ENCODE measurements around the gene ERBB3.

Gene ERBB3

DNA sequence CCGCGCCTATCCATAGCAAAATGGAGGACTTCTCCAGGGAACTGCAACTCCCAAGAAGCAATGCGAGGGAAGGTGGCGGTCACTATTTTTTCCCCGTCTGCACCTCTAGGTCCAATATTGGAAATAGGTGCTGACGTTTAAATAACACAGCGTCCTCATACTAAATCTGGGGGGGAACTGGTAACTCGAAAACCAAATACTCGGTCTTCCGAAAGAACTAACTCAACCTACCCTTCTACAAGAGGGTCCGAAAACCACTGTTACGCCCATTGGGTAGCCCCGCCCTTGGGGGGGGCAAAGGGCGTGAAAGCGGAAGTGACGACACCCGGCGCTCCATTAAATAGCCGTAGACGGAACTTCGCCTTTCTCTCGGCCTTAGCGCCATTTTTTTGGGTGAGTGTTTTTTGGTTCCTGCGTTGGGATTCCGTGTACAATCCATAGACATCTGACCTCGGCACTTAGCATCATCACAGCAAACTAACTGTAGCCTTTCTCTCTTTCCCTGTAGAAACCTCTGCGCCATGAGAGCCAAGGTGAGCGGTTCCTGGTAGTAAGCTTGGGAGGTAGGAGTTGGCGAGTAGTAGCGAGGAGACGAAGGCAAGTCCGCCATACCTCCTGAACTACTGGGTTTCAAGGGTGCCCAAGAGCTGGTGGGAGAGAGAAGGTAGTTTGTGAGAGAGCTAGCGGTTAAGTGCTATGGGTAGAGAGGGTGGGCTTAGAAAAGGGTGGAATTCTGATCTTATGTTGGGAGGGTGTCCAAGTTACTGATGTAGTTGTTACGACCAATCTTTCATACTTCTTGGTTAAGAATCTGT lies 36.5 kb downstream of the ERBB3 start, which contains the start of gene RPL41 (continued):
- TF ChIP-seq, protein P1, sequence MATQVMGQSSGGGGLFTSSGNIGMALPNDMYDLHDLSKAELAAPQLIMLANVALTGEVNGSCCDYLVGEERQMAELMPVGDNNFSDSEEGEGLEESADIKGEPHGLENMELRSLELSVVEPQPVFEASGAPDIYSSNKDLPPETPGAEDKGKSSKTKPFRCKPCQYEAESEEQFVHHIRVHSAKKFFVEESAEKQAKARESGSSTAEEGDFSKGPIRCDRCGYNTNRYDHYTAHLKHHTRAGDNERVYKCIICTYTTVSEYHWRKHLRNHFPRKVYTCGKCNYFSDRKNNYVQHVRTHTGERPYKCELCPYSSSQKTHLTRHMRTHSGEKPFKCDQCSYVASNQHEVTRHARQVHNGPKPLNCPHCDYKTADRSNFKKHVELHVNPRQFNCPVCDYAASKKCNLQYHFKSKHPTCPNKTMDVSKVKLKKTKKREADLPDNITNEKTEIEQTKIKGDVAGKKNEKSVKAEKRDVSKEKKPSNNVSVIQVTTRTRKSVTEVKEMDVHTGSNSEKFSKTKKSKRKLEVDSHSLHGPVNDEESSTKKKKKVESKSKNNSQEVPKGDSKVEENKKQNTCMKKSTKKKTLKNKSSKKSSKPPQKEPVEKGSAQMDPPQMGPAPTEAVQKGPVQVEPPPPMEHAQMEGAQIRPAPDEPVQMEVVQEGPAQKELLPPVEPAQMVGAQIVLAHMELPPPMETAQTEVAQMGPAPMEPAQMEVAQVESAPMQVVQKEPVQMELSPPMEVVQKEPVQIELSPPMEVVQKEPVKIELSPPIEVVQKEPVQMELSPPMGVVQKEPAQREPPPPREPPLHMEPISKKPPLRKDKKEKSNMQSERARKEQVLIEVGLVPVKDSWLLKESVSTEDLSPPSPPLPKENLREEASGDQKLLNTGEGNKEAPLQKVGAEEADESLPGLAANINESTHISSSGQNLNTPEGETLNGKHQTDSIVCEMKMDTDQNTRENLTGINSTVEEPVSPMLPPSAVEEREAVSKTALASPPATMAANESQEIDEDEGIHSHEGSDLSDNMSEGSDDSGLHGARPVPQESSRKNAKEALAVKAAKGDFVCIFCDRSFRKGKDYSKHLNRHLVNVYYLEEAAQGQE (tag by site-specific recombination; IDR thresholded peaks at IDR 0.05) = peak; percentile 59; the same call in 1 of the 2 replicates
- no peak for TF ChIP-seq MEIS1 (CRISPR knock-in tag; IDR thresholded peaks at IDR 0.05; ENCODE audit: borderline replicate concordance)
- TF ChIP-seq ZNF561 (tag by site-specific recombination; IDR thresholded peaks at IDR 0.05; ENCODE audit: borderline replicate concordance) = no peak; the same call in 1 of the 2 replicates
- peak; percentile 98 for TF ChIP-seq ZNF335 (tag by site-specific recombination; conservative IDR thresholded peaks at IDR 0.05)
- TF ChIP-seq ZNF791 (tag by site-specific recombination; IDR thresholded peaks at IDR 0.05) = no peak
- no peak for TF ChIP-seq SALL2 (tag by site-specific recombination; IDR thresholded peaks at IDR 0.05; ENCODE audit: borderline replicate concordance)
- TF ChIP-seq ZNF677 (tag by site-specific recombination; IDR thresholded peaks at IDR 0.05) = no peak
- TF ChIP-seq ZNF302 (tag by site-specific recombination; IDR thresholded peaks at IDR 0.05; ENCODE audit: low read depth) = no peak
- TF ChIP-seq, protein P2, sequence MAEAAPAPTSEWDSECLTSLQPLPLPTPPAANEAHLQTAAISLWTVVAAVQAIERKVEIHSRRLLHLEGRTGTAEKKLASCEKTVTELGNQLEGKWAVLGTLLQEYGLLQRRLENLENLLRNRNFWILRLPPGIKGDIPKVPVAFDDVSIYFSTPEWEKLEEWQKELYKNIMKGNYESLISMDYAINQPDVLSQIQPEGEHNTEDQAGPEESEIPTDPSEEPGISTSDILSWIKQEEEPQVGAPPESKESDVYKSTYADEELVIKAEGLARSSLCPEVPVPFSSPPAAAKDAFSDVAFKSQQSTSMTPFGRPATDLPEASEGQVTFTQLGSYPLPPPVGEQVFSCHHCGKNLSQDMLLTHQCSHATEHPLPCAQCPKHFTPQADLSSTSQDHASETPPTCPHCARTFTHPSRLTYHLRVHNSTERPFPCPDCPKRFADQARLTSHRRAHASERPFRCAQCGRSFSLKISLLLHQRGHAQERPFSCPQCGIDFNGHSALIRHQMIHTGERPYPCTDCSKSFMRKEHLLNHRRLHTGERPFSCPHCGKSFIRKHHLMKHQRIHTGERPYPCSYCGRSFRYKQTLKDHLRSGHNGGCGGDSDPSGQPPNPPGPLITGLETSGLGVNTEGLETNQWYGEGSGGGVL (tag by site-specific recombination; IDR thresholded peaks at IDR 0.05) = peak; percentile 41; the same call in 1 of the 2 replicates
- TF ChIP-seq ZNF157 (tag by site-specific recombination; IDR thresholded peaks at IDR 0.05) = no peak
- TF ChIP-seq ZNF292 (tag by site-specific recombination; IDR thresholded peaks at IDR 0.05; ENCODE audit: borderline replicate concordance, low read depth) = no peak
- no peak for TF ChIP-seq ZNF621 (tag by site-specific recombination; IDR thresholded peaks at IDR 0.05)
- TF ChIP-seq, protein P3, sequence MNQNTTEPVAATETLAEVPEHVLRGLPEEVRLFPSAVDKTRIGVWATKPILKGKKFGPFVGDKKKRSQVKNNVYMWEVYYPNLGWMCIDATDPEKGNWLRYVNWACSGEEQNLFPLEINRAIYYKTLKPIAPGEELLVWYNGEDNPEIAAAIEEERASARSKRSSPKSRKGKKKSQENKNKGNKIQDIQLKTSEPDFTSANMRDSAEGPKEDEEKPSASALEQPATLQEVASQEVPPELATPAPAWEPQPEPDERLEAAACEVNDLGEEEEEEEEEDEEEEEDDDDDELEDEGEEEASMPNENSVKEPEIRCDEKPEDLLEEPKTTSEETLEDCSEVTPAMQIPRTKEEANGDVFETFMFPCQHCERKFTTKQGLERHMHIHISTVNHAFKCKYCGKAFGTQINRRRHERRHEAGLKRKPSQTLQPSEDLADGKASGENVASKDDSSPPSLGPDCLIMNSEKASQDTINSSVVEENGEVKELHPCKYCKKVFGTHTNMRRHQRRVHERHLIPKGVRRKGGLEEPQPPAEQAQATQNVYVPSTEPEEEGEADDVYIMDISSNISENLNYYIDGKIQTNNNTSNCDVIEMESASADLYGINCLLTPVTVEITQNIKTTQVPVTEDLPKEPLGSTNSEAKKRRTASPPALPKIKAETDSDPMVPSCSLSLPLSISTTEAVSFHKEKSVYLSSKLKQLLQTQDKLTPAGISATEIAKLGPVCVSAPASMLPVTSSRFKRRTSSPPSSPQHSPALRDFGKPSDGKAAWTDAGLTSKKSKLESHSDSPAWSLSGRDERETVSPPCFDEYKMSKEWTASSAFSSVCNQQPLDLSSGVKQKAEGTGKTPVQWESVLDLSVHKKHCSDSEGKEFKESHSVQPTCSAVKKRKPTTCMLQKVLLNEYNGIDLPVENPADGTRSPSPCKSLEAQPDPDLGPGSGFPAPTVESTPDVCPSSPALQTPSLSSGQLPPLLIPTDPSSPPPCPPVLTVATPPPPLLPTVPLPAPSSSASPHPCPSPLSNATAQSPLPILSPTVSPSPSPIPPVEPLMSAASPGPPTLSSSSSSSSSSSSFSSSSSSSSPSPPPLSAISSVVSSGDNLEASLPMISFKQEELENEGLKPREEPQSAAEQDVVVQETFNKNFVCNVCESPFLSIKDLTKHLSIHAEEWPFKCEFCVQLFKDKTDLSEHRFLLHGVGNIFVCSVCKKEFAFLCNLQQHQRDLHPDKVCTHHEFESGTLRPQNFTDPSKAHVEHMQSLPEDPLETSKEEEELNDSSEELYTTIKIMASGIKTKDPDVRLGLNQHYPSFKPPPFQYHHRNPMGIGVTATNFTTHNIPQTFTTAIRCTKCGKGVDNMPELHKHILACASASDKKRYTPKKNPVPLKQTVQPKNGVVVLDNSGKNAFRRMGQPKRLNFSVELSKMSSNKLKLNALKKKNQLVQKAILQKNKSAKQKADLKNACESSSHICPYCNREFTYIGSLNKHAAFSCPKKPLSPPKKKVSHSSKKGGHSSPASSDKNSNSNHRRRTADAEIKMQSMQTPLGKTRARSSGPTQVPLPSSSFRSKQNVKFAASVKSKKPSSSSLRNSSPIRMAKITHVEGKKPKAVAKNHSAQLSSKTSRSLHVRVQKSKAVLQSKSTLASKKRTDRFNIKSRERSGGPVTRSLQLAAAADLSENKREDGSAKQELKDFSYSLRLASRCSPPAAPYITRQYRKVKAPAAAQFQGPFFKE (tag by site-specific recombination; IDR thresholded peaks at IDR 0.05; ENCODE audit: borderline replicate concordance) = no peak
- TF ChIP-seq ZNF600 (tag by site-specific recombination; IDR thresholded peaks at IDR 0.05) = peak; percentile 11; the same call in 1 of the 2 replicates
- TF ChIP-seq ZIC2 (tag by site-specific recombination; IDR thresholded peaks at IDR 0.05) = no peak
- TF ChIP-seq, protein P4, sequence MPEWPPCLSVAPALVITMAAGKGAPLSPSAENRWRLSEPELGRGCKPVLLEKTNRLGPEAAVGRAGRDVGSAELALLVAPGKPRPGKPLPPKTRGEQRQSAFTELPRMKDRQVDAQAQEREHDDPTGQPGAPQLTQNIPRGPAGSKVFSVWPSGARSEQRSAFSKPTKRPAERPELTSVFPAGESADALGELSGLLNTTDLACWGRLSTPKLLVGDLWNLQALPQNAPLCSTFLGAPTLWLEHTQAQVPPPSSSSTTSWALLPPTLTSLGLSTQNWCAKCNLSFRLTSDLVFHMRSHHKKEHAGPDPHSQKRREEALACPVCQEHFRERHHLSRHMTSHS (tag by site-specific recombination; IDR thresholded peaks at IDR 0.05) = 0 out of 2 replicates have a peak, but pooled peaks have one; percentile 10
- no peak for TF ChIP-seq ZNF658 (tag by site-specific recombination; IDR thresholded peaks at IDR 0.05)
- TF ChIP-seq, protein P5, sequence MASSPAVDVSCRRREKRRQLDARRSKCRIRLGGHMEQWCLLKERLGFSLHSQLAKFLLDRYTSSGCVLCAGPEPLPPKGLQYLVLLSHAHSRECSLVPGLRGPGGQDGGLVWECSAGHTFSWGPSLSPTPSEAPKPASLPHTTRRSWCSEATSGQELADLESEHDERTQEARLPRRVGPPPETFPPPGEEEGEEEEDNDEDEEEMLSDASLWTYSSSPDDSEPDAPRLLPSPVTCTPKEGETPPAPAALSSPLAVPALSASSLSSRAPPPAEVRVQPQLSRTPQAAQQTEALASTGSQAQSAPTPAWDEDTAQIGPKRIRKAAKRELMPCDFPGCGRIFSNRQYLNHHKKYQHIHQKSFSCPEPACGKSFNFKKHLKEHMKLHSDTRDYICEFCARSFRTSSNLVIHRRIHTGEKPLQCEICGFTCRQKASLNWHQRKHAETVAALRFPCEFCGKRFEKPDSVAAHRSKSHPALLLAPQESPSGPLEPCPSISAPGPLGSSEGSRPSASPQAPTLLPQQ (tag by site-specific recombination; IDR thresholded peaks at IDR 0.05) = peak; percentile 83
- TF ChIP-seq ZNF391 (tag by site-specific recombination; IDR thresholded peaks at IDR 0.05; ENCODE audit: borderline replicate concordance, low read depth) = no peak; the same call in 1 of the 2 replicates
- TF ChIP-seq, protein P6, sequence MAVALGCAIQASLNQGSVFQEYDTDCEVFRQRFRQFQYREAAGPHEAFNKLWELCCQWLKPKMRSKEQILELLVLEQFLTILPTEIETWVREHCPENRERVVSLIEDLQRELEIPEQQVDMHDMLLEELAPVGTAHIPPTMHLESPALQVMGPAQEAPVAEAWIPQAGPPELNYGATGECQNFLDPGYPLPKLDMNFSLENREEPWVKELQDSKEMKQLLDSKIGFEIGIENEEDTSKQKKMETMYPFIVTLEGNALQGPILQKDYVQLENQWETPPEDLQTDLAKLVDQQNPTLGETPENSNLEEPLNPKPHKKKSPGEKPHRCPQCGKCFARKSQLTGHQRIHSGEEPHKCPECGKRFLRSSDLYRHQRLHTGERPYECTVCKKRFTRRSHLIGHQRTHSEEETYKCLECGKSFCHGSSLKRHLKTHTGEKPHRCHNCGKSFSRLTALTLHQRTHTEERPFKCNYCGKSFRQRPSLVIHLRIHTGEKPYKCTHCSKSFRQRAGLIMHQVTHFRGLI (tag by site-specific recombination; IDR thresholded peaks at IDR 0.05) = no peak
- peak; percentile 97 for TF ChIP-seq ZNF501 (tag by site-specific recombination; IDR thresholded peaks at IDR 0.05)
- peak; percentile 92 for TF ChIP-seq ZSCAN30 (tag by site-specific recombination; IDR thresholded peaks at IDR 0.05)
- peak; percentile 8; the same call in 1 of the 2 replicates for TF ChIP-seq BCL11A (tag by site-specific recombination; IDR thresholded peaks at IDR 0.05; ENCODE audit: low read depth)

Measured in HEK293 (cell line).